Activated CD4-positive, CD25-positive, alpha-beta regulatory T cell treated with anti-CD3 and anti-CD28 coated beads, Interleukin-2, amount 50 U/mL, for 16 hours (primary cell): ENCODE results near the gene AGAP9.
"Not testable (repeated sequence)": the region's sequence is repeated elsewhere in the genome, so short reads cannot be mapped to it uniquely, and the experiment has no call there.

ENCODE experiments used
- DNase-seq: peaks from one replicate; pipeline ENCODE4 v3.0.0-alpha.2; 2020; ENCODE audit warnings: low read depth, low spot score

AGAP9 gene

GRCh38 chr10:47485943-47486342, 37.5 kb downstream of the AGAP9 start:
- DNase-seq, result not testable (repeated sequence)

DNA sequence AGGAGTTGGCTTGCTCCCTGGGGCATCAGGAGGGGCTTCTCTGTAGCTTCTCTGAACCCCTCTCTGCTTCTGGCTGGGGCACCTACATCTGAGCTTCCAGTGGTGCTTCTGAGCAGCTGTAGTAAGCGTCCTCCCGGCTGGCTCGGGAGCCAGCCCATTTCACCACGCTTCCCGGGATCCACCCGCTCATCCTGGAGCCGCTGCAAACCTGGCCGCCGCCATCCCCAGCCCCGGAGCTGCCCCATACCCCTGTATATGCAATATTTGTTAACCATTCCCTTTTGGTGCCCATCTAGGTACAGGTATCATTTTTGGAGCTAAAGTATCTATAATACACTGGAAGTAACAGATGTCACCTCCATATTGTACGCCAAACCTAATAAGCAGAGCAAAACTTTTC, 38.7 kb downstream of the AGAP9 start:
- DNase-seq, result not testable (repeated sequence)

GRCh38 chr10:47483923-47484322, 39.5 kb downstream of the AGAP9 start, which contains the start of gene ANXA8:
ANXA8 (minus strand) TSS chr10:47484115; CDS start chr10:47483933, 182 bp downstream.
- not testable (repeated sequence) for DNase-seq

DNA sequence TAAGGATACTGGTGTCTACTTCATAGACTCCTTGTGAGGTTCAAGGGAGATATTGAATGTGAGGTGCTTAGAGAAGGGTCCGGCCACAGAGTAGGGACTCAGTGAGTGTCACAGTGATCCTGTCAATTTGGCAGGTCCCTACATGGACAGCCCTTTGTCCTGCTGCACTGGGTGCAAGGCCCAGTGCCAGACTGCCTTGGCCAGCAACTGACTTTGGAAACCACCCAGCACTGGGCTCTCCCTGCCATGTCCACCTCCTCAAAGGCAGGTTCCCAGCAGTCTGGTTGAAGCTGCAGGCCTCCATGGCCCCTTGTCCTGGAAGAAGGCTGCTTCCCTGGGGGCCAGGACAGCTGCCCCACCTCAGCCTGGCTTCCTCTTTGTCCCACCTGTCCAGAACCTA, 41.1 kb downstream of the AGAP9 start:
- not testable (repeated sequence) for DNase-seq

- DNase-seq, result not testable (repeated sequence)
Measured at GRCh38 chr10:47481768-47482181, 41.7 kb downstream of the AGAP9 start.

- DNase-seq, result not testable (repeated sequence)
Measured at GRCh38 chr10:47481182-47481766, 42.2 kb downstream of the AGAP9 start.

DNA sequence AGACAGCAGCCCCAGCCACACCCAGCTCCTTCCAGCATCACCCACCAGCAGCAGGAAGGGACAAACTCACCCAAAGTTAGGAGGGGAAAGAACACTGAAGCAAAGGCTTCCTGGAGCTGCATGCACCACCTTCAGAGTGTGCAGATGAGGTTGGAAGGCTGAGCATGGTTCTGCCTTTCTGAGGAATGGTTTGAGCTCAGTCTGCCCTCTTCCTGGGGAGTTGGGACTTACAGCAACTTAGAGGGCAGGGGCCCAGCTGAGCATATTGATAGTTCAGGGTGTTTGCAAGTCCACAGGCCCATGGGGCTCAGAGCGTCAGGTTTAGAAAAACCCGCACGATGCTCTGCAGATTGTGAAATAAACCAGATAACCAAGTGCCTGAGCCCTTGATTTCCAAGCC, 43.3 kb downstream of the AGAP9 start:
- DNase-seq, result not testable (repeated sequence)

DNA sequence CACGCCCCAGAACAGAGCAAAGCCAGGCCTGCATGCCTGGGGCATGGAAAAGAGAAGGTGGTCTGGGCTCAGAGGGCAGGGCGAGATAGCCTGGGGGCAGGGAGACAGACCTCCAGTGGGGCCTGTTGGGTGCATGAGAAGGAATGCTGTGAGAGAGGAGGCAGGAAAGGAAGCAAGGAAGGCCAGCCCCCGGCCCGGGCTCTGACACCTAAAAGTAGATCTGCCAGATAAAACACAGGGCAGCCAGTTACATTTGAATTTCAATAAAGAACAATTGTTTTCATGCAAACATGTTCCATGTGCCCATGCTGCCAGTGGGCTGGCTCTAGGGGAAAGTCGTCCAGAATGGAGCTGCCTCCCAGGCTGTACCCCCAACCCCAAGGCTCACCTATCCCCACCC, 45.3 kb downstream of the AGAP9 start:
- not testable (repeated sequence) for DNase-seq

GRCh38 chr10:47477078-47477477, 46.4 kb downstream of the AGAP9 start:
- not testable (repeated sequence) for DNase-seq

GRCh38 chr10:47475101-47475500, 48.3 kb downstream of the AGAP9 start:
- DNase-seq, result not testable (repeated sequence)

- not testable (repeated sequence) for DNase-seq
Measured at GRCh38 chr10:47473516-47473915, 49.9 kb downstream of the AGAP9 start.

GRCh38 chr10:47472647-47473046, 50.8 kb downstream of the AGAP9 start:
- not testable (repeated sequence) for DNase-seq

- DNase-seq, result not testable (repeated sequence)
Measured at GRCh38 chr10:47472072-47472471, 51.4 kb downstream of the AGAP9 start.

DNA sequence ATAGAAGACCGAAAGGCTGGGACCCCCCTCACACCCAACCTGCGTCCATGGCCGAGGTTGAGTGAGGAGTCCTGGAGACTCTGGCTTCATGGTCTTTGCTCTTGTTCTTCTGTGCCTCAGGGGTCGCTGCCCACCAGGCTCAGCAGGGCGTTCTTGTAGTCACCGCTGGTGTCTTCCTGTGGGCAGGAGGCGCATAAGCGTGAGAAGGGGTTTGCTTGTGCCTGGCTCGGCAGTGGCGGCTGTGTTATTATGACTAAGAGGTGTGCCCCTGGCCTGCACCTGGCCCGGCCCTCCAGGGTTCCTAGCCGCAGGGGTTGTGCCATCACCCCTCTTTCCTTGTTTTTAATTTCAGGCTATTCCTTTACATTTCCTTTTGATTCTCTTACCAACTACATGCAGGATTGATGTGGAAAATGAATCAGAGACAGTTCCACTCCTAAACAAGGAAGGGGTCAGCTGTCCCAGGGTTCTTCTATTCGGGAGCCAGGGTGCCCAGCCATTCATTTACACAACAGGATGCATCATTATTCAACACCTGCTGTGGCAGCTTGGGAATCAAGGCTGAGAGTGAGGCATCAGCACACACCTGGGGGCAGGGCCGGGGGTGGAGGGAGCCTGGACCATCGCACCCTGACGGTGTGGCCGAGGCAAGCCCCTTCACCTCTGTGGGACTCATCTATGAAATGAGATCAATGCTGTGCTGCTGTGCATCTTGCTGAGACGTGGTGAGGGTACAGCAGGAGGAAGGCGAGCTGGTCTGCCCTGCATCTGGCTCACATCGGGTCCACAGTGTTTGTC, 54.5 kb downstream of the AGAP9 start:
- DNase-seq, result not testable (repeated sequence)

DNA sequence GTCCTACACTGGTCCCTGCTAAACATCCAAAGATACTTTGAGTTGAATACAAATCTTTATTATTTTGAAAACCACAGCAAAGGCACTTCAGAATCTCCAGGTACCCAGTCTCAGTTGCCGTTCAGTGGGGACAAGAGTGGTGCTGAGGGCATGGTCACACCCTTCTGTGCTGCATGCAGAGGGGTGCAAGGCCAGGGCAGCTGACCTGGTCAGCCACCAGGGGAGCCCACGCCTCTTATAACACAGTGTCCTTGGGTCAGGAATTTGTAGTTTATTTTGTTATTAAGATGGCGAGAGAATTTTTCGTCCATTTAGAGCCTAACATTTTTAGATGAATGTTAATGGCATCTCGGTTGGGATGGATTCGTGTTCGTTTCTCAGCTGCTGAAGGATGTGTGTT, 55.5 kb downstream of the AGAP9 start:
- DNase-seq, result not testable (repeated sequence)

DNA sequence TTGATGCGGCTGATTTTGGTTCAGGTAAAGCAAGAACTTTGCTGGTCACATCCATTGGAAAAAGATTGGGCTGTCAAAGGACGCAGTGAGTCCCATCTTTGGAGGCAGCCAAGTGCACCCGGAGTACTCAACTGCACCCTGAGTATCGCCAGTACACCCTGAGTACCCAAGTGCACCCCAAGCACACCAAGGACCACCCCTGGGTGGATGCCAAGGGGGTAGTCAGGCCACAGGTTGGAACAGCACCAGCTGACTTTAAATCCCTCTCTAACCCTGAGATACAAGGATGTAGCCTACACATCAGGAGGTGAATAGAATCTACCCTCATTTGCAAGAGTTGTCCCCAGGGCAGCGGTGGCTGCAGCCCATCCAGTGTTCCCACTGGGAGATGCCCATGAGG, 56.0 kb downstream of the AGAP9 start:
- not testable (repeated sequence) for DNase-seq

DNA sequence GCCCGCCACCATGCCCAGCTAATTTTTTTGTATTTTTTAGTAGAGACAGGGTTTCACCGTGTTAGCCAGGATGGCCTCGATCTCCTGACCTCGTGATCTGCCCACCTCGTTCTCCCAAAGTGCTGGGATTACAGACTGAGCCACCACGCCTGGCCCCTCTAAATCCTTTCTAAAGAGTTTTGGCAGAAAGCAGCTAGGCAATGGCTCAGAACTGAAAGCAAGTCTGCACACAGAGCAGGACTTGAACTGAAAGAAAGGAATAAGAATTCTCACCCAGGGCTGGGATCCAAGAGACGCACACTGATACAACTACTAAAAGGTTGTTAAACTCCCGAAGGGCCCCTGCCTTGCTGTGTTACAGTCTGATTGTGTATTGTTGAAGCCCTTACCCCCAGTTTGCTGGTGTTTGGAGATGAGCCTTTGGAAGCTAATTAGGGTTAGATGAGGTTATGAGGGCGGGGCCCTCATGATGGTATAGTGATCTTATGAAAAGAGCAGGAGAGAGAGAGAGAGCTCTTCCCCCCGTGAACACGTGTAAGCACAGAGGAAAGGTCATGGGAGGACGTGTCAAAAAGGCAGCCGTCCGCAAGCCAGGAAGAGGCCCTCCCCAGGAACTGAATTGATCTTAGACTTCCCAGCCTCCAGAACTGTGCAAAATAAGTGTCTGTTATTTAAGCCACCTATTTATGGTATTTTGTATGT, 58.1 kb downstream of the AGAP9 start:
- not testable (repeated sequence) for DNase-seq

DNA sequence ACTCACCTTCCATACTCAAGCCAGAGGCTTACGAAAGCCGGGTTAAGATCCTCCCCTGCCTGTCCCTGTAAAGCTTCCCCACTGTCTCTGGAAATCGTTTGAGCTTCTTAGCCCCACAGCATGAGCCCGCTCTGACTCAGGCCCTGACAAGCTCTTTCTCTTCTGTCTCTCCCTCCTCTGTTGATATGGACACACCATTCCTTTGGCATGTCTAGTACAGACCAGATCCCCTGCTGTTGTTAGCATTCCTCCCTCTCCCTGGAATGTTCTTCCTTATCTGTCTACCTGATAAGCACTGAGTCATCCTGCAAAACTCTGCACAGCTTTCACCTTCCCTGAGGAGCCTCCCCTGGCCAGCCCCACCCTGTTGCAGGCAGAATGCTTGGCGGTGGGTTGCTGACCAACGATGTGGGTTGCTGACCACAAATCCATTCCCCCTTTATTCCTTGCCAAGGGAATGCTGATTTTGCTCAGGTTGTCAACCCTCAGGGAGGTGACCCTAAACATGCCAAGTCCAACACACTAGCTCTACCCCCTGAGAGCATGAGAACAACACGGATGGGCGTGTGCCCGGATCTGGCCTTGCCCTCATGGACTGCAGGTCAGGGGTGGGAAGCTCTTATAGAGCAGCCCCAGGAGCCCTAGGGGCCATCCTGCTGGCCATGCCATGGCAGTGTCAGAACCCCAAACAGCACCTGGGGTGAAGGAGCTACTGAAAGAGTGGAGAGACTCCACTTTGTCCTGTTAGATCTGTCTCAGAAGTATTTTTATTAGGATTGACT, 60.7 kb downstream of the AGAP9 start:
- DNase-seq, result not testable (repeated sequence)

GRCh38 chr10:47461261-47461687, 62.2 kb downstream of the AGAP9 start:
- not testable (repeated sequence) for DNase-seq

DNA sequence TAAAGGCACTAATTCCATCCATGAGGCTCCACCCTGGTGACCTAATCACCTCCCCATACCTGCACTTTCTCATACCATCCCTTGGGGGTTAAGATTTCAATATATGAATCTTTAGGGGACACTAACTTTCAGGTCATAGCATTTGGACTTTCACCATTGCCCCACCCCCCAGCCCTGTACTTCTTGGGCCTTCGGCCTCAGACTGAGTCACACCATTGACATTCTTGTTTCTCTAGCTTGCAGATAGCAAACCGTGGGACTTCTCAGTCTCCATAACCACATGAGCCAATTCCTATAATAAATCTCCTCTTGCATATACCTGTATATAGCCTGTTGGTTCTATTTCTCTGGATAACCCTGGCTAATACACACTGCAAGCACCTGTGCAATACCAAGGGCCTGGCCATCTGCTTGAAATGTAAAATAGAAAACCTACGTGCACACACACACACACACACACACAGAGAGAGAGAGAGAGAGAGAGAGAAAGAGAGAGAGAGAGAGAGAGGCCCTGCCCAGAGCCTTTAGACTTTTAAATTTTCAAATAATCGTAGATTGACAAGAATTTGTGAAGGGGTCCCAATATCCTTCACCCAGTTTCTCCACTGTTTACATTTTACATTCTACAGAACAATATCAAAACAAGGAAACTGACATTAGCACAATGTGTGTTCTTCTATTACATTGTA, 64.8 kb downstream of the AGAP9 start:
- no peak for DNase-seq

GRCh38 chr10:47457826-47458225, 65.6 kb downstream of the AGAP9 start:
- no peak for DNase-seq
